SK-N-SH (cell line): ENCODE results near the gene KCNIP4. TPM values are rescaled to one million over a fixed set of nuclear protein-coding genes. Genes with fewer than 3 reads are reported as not detected.

ENCODE experiments used
- CTCF ChIA-PET: fragments of 300-600, 350-600 bp; formaldehyde crosslinking; extraction: SDS; loops from one replicate; lab custom pipeline; 2021; lab: Yijun Ruan, JAX
- POLR2A ChIA-PET: fragments of 350-600 bp; sonication (Branson Sonifier 250); formaldehyde crosslinking; extraction: SDS; loops from one replicate; lab custom pipeline; 2020; ENCODE audit warnings: antibody characterized with exemption, inconsistent platforms; lab: Yijun Ruan, JAX
- DNase-seq: peaks from one replicate; pipeline ENCODE4 v3.0.0; 2012
- H2AFZ ChIP-seq: fragments of 200-600 bp; sonication (generic); 2 replicates; pipeline ENCODE4 v1.8.1; 2016; ENCODE audit warnings: antibody characterized with exemption, mild to moderate bottlenecking, low read depth
- H3F3A ChIP-seq: fragments of 200-600 bp; sonication (generic); replicated peaks from 2 replicates; pipeline ENCODE3; 2016; ENCODE audit warnings: antibody characterized with exemption, mild to moderate bottlenecking; ENCODE audit not compliant: insufficient read depth
- H3K27ac ChIP-seq, 2 experiments: fragments of 200-500 bp in 1 of 2; fragments of 200-600 bp in 1 of 2; sonication (Bioruptor generic) in 1 of 2; sonication (generic), shearing (Covaris generic) in 1 of 2; 2 replicates each; pipeline versions ENCODE4 v1.5.1 to v1.6.1; 2014 to 2016; ENCODE audit warnings: low read depth in 2 of 2, inconsistent platforms in 1 of 2, low read length in 1 of 2, mild to moderate bottlenecking in 1 of 2, mixed read lengths in 1 of 2
- H3K27me3 ChIP-seq: fragments of 200-600 bp; sonication (generic), shearing (Covaris generic); 2 replicates; pipeline ENCODE4 v1.6.1; 2016; ENCODE audit warnings: mixed run types; ENCODE audit not compliant: insufficient read depth
- H3K36me3 ChIP-seq, 2 experiments: fragments of 200-500 bp in 1 of 2; fragments of 200-600 bp in 1 of 2; sonication (Bioruptor generic) in 1 of 2; sonication (generic) in 1 of 2; replicated peaks in 1 of 2; 2 replicates each; pipeline versions ENCODE3 to v1.5.1; 2014 to 2016; ENCODE audit warnings: low read length in 1 of 2, mild to moderate bottlenecking in 1 of 2; ENCODE audit not compliant: insufficient read depth in 2 of 2, control insufficient read depth in 1 of 2
- H3K4me1 ChIP-seq, 2 experiments: fragments of 200-500 bp in 1 of 2; fragments of 200-600 bp in 1 of 2; sonication (Bioruptor generic) in 1 of 2; sonication (generic), shearing (Covaris generic) in 1 of 2; 2 replicates each; pipeline versions ENCODE4 v1.5.1 to v1.6.1; 2014 to 2016; ENCODE audit warnings: low read depth in 1 of 2, low read length in 1 of 2, mixed run types in 1 of 2; ENCODE audit not compliant: insufficient read depth in 2 of 2, control insufficient read depth in 1 of 2
- H3K4me2 ChIP-seq: fragments of 200-600 bp; sonication (generic), shearing (Covaris generic); 2 replicates; pipeline ENCODE4 v1.6.1; 2017; ENCODE audit warnings: mixed run types
- H3K4me3 ChIP-seq, 2 experiments: fragments of 200-500 bp in 1 of 2; fragments of 200-600 bp in 1 of 2; sonication (Bioruptor generic) in 1 of 2; sonication (generic), shearing (Covaris generic) in 1 of 2; 2 replicates each; pipeline versions ENCODE4 v1.5.1 to v1.8.1; 2014 to 2016; ENCODE audit warnings: low read depth in 2 of 2, inconsistent platforms in 1 of 2, low read length in 1 of 2, mild to moderate bottlenecking in 1 of 2, mixed read lengths in 1 of 2, moderate library complexity in 1 of 2
- H3K79me2 ChIP-seq: fragments of 200-600 bp; sonication (generic); 2 replicates; pipeline ENCODE4 v1.8.1; 2017; ENCODE audit warnings: mild to moderate bottlenecking; ENCODE audit not compliant: insufficient read depth
- H3K9ac ChIP-seq: fragments of 200-600 bp; sonication (generic); 2 replicates; pipeline ENCODE4 v1.6.1; 2017; ENCODE audit warnings: mixed run types
- H3K9me2 ChIP-seq: fragments of 200-600 bp; sonication (generic); 2 replicates; pipeline ENCODE4 v1.6.1; 2017; ENCODE audit warnings: mixed run types
- H3K9me3 ChIP-seq: fragments of 200-600 bp; sonication (generic); 2 replicates; pipeline ENCODE4 v1.6.1; 2017; ENCODE audit warnings: mixed run types, mild to moderate bottlenecking, moderate library complexity
- H4K20me1 ChIP-seq: fragments of 200-600 bp; sonication (generic); 2 replicates; pipeline ENCODE4 v1.6.1; 2017; ENCODE audit warnings: mild to moderate bottlenecking, mixed run types; ENCODE audit not compliant: insufficient read depth
- CHD2 ChIP-seq: fragments of 150-350 bp; IDR thresholded peaks from 2 replicates; pipeline ENCODE4 v1.6.1; 2018; ENCODE audit warnings: low read length; ENCODE audit not compliant: partially characterized antibody
- CTCF ChIP-seq: fragments of 200-600 bp; sonication (generic); IDR thresholded peaks from 2 replicates; pipeline ENCODE4 v1.6.1; 2017; ENCODE audit warnings: antibody characterized with exemption, mild to moderate bottlenecking, moderate library complexity
- FOXJ3 ChIP-seq: sonication (generic); formaldehyde crosslinking; IDR thresholded peaks from 2 replicates; pipeline ENCODE4 v1.5.1; 2020; ENCODE audit warnings: mild to moderate bottlenecking, missing genetic modification reagents
- IRF3 ChIP-seq: fragments of 150-350 bp; IDR thresholded peaks from 2 replicates; pipeline ENCODE4 v1.6.1; 2016; ENCODE audit warnings: mild to moderate bottlenecking, low read depth, low read length
- JUND ChIP-seq: IDR thresholded peaks from 2 replicates; pipeline ENCODE4 v1.4.0; 2012
- MXI1 ChIP-seq: IDR thresholded peaks from 2 replicates; pipeline ENCODE4 v1.6.1; 2012; ENCODE audit warnings: mild to moderate bottlenecking, low read depth, low read length, improper control_type of control experiment
- NFIC ChIP-seq: IDR thresholded peaks from 2 replicates; pipeline ENCODE4 v1.4.0; 2012; ENCODE audit warnings: borderline replicate concordance
- NRF1 ChIP-seq: IDR thresholded peaks from 2 replicates; pipeline ENCODE4 v1.6.1; 2012; ENCODE audit warnings: low read depth, mild to moderate bottlenecking, low read length
- RAD21 ChIP-seq: IDR thresholded peaks from 2 replicates; pipeline ENCODE4 v1.6.1; 2012; ENCODE audit warnings: mild to moderate bottlenecking, low read length
- REST ChIP-seq: IDR thresholded peaks from 2 replicates; pipeline ENCODE4 v1.6.1; 2012; ENCODE audit warnings: mild to moderate bottlenecking, low read depth, low read length, moderate library complexity
- RFX5 ChIP-seq: IDR thresholded peaks from 2 replicates; pipeline ENCODE4 v1.6.1; 2012; ENCODE audit warnings: mild to moderate bottlenecking, improper control_type of control experiment, low read length
- RXRA ChIP-seq: IDR thresholded peaks from 2 replicates; pipeline ENCODE4 v1.4.0; 2012; ENCODE audit warnings: low read depth, mild to moderate bottlenecking, borderline replicate concordance
- SIN3A ChIP-seq: IDR thresholded peaks from 2 replicates; pipeline ENCODE4 v1.6.1; 2012; ENCODE audit warnings: low read depth, mild to moderate bottlenecking, low read length, moderate library complexity, borderline replicate concordance
- SMC3 ChIP-seq: IDR thresholded peaks from 2 replicates; pipeline ENCODE4 v1.6.1; 2012; ENCODE audit warnings: low read depth, low read length, improper control_type of control experiment
- USF1 ChIP-seq: IDR thresholded peaks from 2 replicates; pipeline ENCODE4 v1.4.0; 2012; ENCODE audit warnings: low read depth, borderline replicate concordance
- WGBS: methylation state at CpG from one replicate; pipeline ENCODE4 v1.1.6; 2017; ENCODE audit warnings: low lambda C conversion rate; 5-methylcytosine and 5-hydroxymethylcytosine counted together
- polyA plus RNA-seq, 3 experiments: library from polyadenylated mRNA; depleted of rRNA; stranded (reverse); fragments of >200 nt; gene quantifications; 2 replicates each; pipeline ENCODE4 v1.2.3, GENCODE V29; 2012

Gene KCNIP4
- polyA plus RNA-seq, 1 of the 3 experiments (the other 2 are of a cell fraction) = 0.18 TPM

- ChIA-PET CTCF (no interaction called here), POLR2A (no interaction called here)
- H2AFZ ChIP-seq = no peak overlapping the region
- H3K9me3 ChIP-seq = no peaks in the 10 kb centered on the region
- no peaks in the 10 kb centered on the region for H4K20me1 ChIP-seq
- H3K4me1 ChIP-seq = no peaks in the 10 kb centered on the region
- H3K79me2 ChIP-seq = no peaks in the 10 kb centered on the region
- no peak overlapping the region for H3K27ac ChIP-seq
- no peaks in the 10 kb centered on the region for H3F3A ChIP-seq
- H3K9ac ChIP-seq = no peak overlapping the region
- H3K27me3 ChIP-seq = no peaks in the 10 kb centered on the region
- TF ChIP-seq JUND (no peak), CTCF (no peak), RXRA (no peak), REST (no peak), USF1 (no peak), RFX5 (no peak), RAD21 (no peak), NRF1 (no peak), MXI1 (no peak), FOXJ3 (CRISPR knock-in tag) (no peak), SMC3 (no peak), IRF3 (no peak), CHD2 (no peak), NFIC (no peak), SIN3A (no peak)
- no peaks in the 10 kb centered on the region for H3K9me2 ChIP-seq
- H3K4me3 ChIP-seq = no peak overlapping the region
- H3K4me2 ChIP-seq = no peak overlapping the region
- no peak for DNase-seq
- WGBS = 0% methylated on average over 1 of the region's 4 CpGs
- no peaks in the 10 kb centered on the region for H3K36me3 ChIP-seq
Observed at GRCh38 chr4:21410372-21410771, 538.2 kb downstream of the KCNIP4 start.
